HG02943 (cell line): ENCODE data around the gene OR9K2.
"Not testable (repeated sequence)": the region's sequence is repeated elsewhere in the genome, so short reads cannot be mapped to it uniquely, and the experiment has no call there.

Source experiments
- ATAC-seq: cut with Tn5 transposase; IDR thresholded peaks from one replicate; pipeline ENCODE4 v1.9.1; 2021; ENCODE audit warnings: mild to moderate bottlenecking, low read depth, moderate library complexity; ENCODE audit not compliant: unreplicated experiment

The OR9K2 gene

GRCh38 chr12:55126106-55126505 is at the start of gene OR9K2:
OR9K2 (plus strand) TSS chr12:55126406; CDS start chr12:55129835, 3,429 bp downstream.
- no peak for ATAC-seq

- no peak for ATAC-seq
Observed at GRCh38 chr12:55092579-55092978, 33.6 kb upstream of the OR9K2 start.

- no peak for ATAC-seq
Observed at GRCh38 chr12:55112378-55112875, 13.8 kb upstream of the OR9K2 start.

GRCh38 chr12:55116152-55116551 is 10.1 kb upstream of the OR9K2 start:
- no peak for ATAC-seq

GRCh38 chr12:55132816-55133215 is 6.6 kb downstream of the OR9K2 start:
- no peak for ATAC-seq

GRCh38 chr12:55142669-55143565 is 16.7 kb downstream of the OR9K2 start:
- no peak for ATAC-seq

GRCh38 chr12:55143566-55143870 is 17.3 kb downstream of the OR9K2 start:
- no peak for ATAC-seq

GRCh38 chr12:55167010-55167640 is 40.9 kb downstream of the OR9K2 start:
- not testable (repeated sequence) for ATAC-seq

- ATAC-seq: no peak
Observed at GRCh38 chr12:55171445-55171844, 45.2 kb downstream of the OR9K2 start.

- ATAC-seq: not testable (repeated sequence)
Observed at GRCh38 chr12:55171846-55172245, 45.6 kb downstream of the OR9K2 start.

- no peak for ATAC-seq
Observed at GRCh38 chr12:55172686-55173085, 46.5 kb downstream of the OR9K2 start.

- ATAC-seq: no peak
Observed at GRCh38 chr12:55173456-55173855, 47.2 kb downstream of the OR9K2 start.
